ENCODE measurements around the gene KBTBD12. TPM values are rescaled to one million over a fixed set of nuclear protein-coding genes. Genes with fewer than 3 reads are reported as not detected.
"Not testable (repeated sequence)": the region's sequence is repeated elsewhere in the genome, so short reads cannot be mapped to it uniquely, and the experiment has no call there.

The KBTBD12 gene
- total and polyA plus RNA-seq, 11 donors: 13.2 to 47.1 (median 29.7) TPM

- Histone ChIP-seq H3K36me3 (no peaks in the 10 kb centered on the region), H3K27ac (no peak overlapping the region), H3K9me3 (peaks cover 0 to 20% (median 3%) of the 10 kb centered on the region in 12 donors), H3K27me3 (no peaks in the 10 kb centered on the region), H3K4me1 (peaks cover 0 to 8% (median 0%) of the 10 kb centered on the region in 12 donors), H3K4me3 (no peak overlapping the region)
- 63 to 75% (median 74%) methylated on average over 8 of the region's 8 CpGs for whole genome bisulfite sequencing, 4 donors
- DNase-seq (peak in 2 of 5 donors; percentile 32 to 59), ATAC-seq (peak in 2 of 4 donors; percentile 84)
- TF ChIP-seq POLR2A (IDR thresholded peaks at IDR 0.05): no peak
- TF ChIP-seq CTCF (IDR thresholded peaks at IDR 0.05): no peak
- intact Hi-C loops (cut with DNase I): no loop called here
Observed at GRCh38 chr3:127888564-127889107, 26.4 kb upstream of the KBTBD12 start.

- DNase-seq (no peak), ATAC-seq (peak in 2 of 4 donors; percentile 65 to 84)
- TF ChIP-seq POLR2A (IDR thresholded peaks at IDR 0.05): no peak
- TF ChIP-seq CTCF (IDR thresholded peaks at IDR 0.05): no peak
- H3K9me3 ChIP-seq: peaks cover 0 to 20% (median 3%) of the 10 kb centered on the region in 12 donors
- no peak overlapping the region for H3K27ac ChIP-seq
- H3K4me3 ChIP-seq: no peak overlapping the region
- H3K36me3 ChIP-seq: no peaks in the 10 kb centered on the region
- peaks cover 0 to 8% (median 0%) of the 10 kb centered on the region in 12 donors for H3K4me1 ChIP-seq
- intact Hi-C loops (cut with DNase I): no loop called here
- 73 to 86% (median 79%) methylated on average over 1 of the region's 1 CpG for WGBS, 4 donors
- H3K27me3 ChIP-seq: no peaks in the 10 kb centered on the region
Observed at GRCh38 chr3:127889461-127889863, 25.6 kb upstream of the KBTBD12 start.

GRCh38 chr3:127889976-127890650, 24.9 kb upstream of the KBTBD12 start:
- TF ChIP-seq CTCF (IDR thresholded peaks at IDR 0.05): no peak
- no peak for TF ChIP-seq POLR2A (IDR thresholded peaks at IDR 0.05)
- 88 to 100% (median 97%) methylated on average over 3 of the region's 3 CpGs for WGBS, 4 donors
- no peak for ATAC-seq
- no peak overlapping the region for H3K27ac ChIP-seq
- peaks cover 0 to 20% (median 3%) of the 10 kb centered on the region in 12 donors for H3K9me3 ChIP-seq
- peaks cover 0 to 8% (median 0%) of the 10 kb centered on the region in 12 donors for H3K4me1 ChIP-seq
- DNase-seq: no peak
- H3K4me3 ChIP-seq: no peak overlapping the region
- no peaks in the 10 kb centered on the region for H3K27me3 ChIP-seq
- H3K36me3 ChIP-seq: no peaks in the 10 kb centered on the region
- intact Hi-C loops (cut with DNase I): no loop called here

- peak in 1 of 12 donors; percentile 9 for TF ChIP-seq CTCF (IDR thresholded peaks at IDR 0.05)
- H3K4me3 ChIP-seq; H3K27me3 ChIP-seq; H3K27ac ChIP-seq; intact Hi-C loops (cut with DNase I); ATAC-seq; DNase-seq; H3K36me3 ChIP-seq; H3K4me1 ChIP-seq: not testable (repeated sequence)
- WGBS, 4 donors: 91 to 94% (median 92%) methylated on average over 9 of the region's 9 CpGs
- peaks cover 0 to 20% (median 3%) of the 10 kb centered on the region in 12 donors for H3K9me3 ChIP-seq
Observed at GRCh38 chr3:127890651-127891290, 24.3 kb upstream of the KBTBD12 start.

All from heart left ventricle (tissue), 16 donors.